K562 (cell line): ENCODE measurements around the gene CCSER1.

Experiments
- BACH1 ChIP-seq: fragments of 200-800 bp; sonication (Bioruptor generic); IDR thresholded peaks from 2 replicates; pipeline ENCODE4 v1.6.1; 2016; ENCODE audit warnings: missing genetic modification characterization, missing compliant biosample characterization
- CHD2 ChIP-seq: IDR thresholded peaks from 2 replicates; pipeline ENCODE4 v1.6.1; 2011; ENCODE audit warnings: low read depth, low read length
- CTCF ChIP-seq, 3 experiments: IDR thresholded peaks in 2 of 3; conservative IDR thresholded peaks in 1 of 3; 2 replicates each; pipeline ENCODE4 v1.5.1; 2011 to 2012; ENCODE audit warnings: low read length in 3 of 3, mild to moderate bottlenecking in 3 of 3, control low read depth in 2 of 3, improper control_type of control experiment in 1 of 3, inconsistent platforms in 1 of 3, low read depth in 1 of 3, mixed read lengths in 1 of 3, moderate library complexity in 1 of 3; ENCODE audit not compliant: insufficient read depth in 2 of 3
- EZH2 ChIP-seq: IDR thresholded peaks from 2 replicates; pipeline ENCODE4 v1.6.1; 2012; ENCODE audit warnings: low read depth, mild to moderate bottlenecking, inconsistent platforms, low read length, borderline replicate concordance
- HIVEP1 ChIP-seq: fragments of 250-450 bp; sonication (Bioruptor Pico); IDR thresholded peaks from 2 replicates; pipeline ENCODE4 v1.4.0; 2020; ENCODE audit warnings: mild to moderate bottlenecking
- KLF10 ChIP-seq: fragments of 250-450 bp; sonication (Bioruptor Pico); IDR thresholded peaks from 2 replicates; pipeline ENCODE4 v1.6.1; 2021; ENCODE audit warnings: matching md5 sums
- SAFB ChIP-seq: fragments of 200-400 bp; formaldehyde crosslinking; IDR thresholded peaks from 2 replicates; pipeline ENCODE4 v1.6.1; 2017; ENCODE audit warnings: low read depth, low read length, borderline replicate concordance
- ZNF232 ChIP-seq: sonication (generic); formaldehyde crosslinking; IDR thresholded peaks from 2 replicates; pipeline ENCODE4 v1.8.0; 2022; ENCODE audit warnings: mild to moderate bottlenecking, missing genetic modification reagents

- TF ChIP-seq EZH2 (no peak), HIVEP1 (CRISPR knock-in tag) (no peak), CTCF (IDR thresholded peaks at IDR 0.05 in 2 of 3, conservative IDR thresholded peaks at IDR 0.05 in 1 of 3; ENCODE audit: insufficient read depth in 2 of 3, low read depth in 1 of 3, low read length in 3 of 3) (no peak), KLF10 (CRISPR knock-in tag) (no peak), CHD2 (no peak), SAFB (no peak), BACH1 (no peak), ZNF232 (CRISPR knock-in tag) (no peak)
Observed at GRCh38 chr4:90209922-90210321, 82.7 kb downstream of the CCSER1 start.
